Uterus (tissue), 4 donors: ENCODE measurements around the gene H6PD. TPM values are rescaled to one million over a fixed set of nuclear protein-coding genes. Genes with fewer than 3 reads are reported as not detected.

Experiments
- DNase-seq, 2 donors: peaks; one replicate each; pipeline ENCODE4 v3.0.0-alpha.2; 2019 to 2020
- H3K27ac ChIP-seq, 2 donors: fragments of 200-600 bp; sonication (generic); 1 replicate in 1 of 2; 2 replicates in 1 of 2; pipeline ENCODE4 v1.5.1; 2016 to 2018
- H3K27me3 ChIP-seq, 2 donors: fragments of 200-600 bp; sonication (generic); one replicate each; pipeline ENCODE4 v1.5.1; 2018 to 2019; ENCODE audit warnings: control low read depth in 1 of 2
- H3K36me3 ChIP-seq, 2 donors: fragments of 200-600 bp; sonication (generic); one replicate each; pipeline ENCODE4 v1.5.1; 2019; ENCODE audit warnings: control low read depth in 1 of 2
- H3K4me1 ChIP-seq, 2 donors: fragments of 200-600 bp; sonication (generic); one replicate each; pipeline ENCODE4 v1.5.1; 2018 to 2019; ENCODE audit warnings: control low read depth in 1 of 2
- H3K4me3 ChIP-seq, 2 donors: fragments of 200-600 bp; sonication (generic); 1 replicate in 1 of 2; 2 replicates in 1 of 2; pipeline ENCODE4 v1.5.1; 2018 to 2019; ENCODE audit warnings: mild to moderate bottlenecking in 1 of 2
- H3K9me3 ChIP-seq, 2 donors: fragments of 200-600 bp; sonication (generic); one replicate each; pipeline ENCODE4 v1.5.1; 2019; ENCODE audit warnings: control low read depth in 1 of 2
- CTCF ChIP-seq, 4 experiments: fragments of 200-600 bp in 2 of 4; fragments of 450-650 bp in 2 of 4; sonication (generic) in 2 of 4; IDR thresholded peaks; one replicate each; pipeline ENCODE4 v1.5.1; 2016 to 2019; ENCODE audit warnings: antibody characterized with exemption in 4 of 4, mild to moderate bottlenecking in 2 of 4, moderate library complexity in 1 of 4
- POLR2A ChIP-seq, 2 donors: fragments of 450-650 bp; IDR thresholded peaks; one replicate each; pipeline ENCODE4 v1.6.1; 2016; ENCODE audit warnings: antibody characterized with exemption in 2 of 2, mild to moderate bottlenecking in 1 of 2, moderate library complexity in 1 of 2
- intact Hi-C: fragments of 100-400 bp; cut with DNase I; formaldehyde crosslinking; loops from one replicate; pipeline ENCODE4 v1.15.1; 2023; ENCODE audit warnings: low total_unique reads
- total RNA-seq, 4 donors: library from RNA; depleted of rRNA in 3 of 4; stranded (reverse); fragments of >200 nt in 3 of 4; gene quantifications; one replicate each; pipeline versions ENCODE4 v1.1.0 to v1.2.4, GENCODE V29; 2014 to 2023
- donor health status: DM: yes; HTN: yes; CAD: no.

H6PD gene
- total RNA-seq, 4 donors from 2014 or later: 28.4 to 107 (median 49.7) TPM

GRCh38 chr1:9312168-9312720 is 77.7 kb downstream of the H6PD start:
- Histone ChIP-seq H3K4me1 (peaks cover 0 to 30% of the 10 kb centered on the region in 2 donors), H3K27ac (peak overlapping the region in 1 of 2 donors; percentile 68), H3K36me3 (no peaks in the 10 kb centered on the region), H3K4me3 (no peak overlapping the region), H3K9me3 (no peaks in the 10 kb centered on the region), H3K27me3 (no peaks in the 10 kb centered on the region)
- no peak for DNase-seq
- no peak for TF ChIP-seq POLR2A (IDR thresholded peaks at IDR 0.05)
- no peak for TF ChIP-seq CTCF (IDR thresholded peaks at IDR 0.05)
- intact Hi-C loops: no loop called here

- intact Hi-C loops: no loop called here
- peak overlapping the region; percentile 32 to 51 for H3K27ac ChIP-seq
- no peaks in the 10 kb centered on the region for H3K27me3 ChIP-seq
- DNase-seq: no peak
- no peak overlapping the region for H3K4me3 ChIP-seq
- H3K36me3 ChIP-seq: no peaks in the 10 kb centered on the region
- no peak for TF ChIP-seq CTCF (IDR thresholded peaks at IDR 0.05)
- TF ChIP-seq POLR2A (IDR thresholded peaks at IDR 0.05): no peak
- H3K4me1 ChIP-seq: peaks cover 0 to 42% of the 10 kb centered on the region in 2 donors
- H3K9me3 ChIP-seq: no peaks in the 10 kb centered on the region
Measured at GRCh38 chr1:9313576-9313975, 79.0 kb downstream of the H6PD start.

GRCh38 chr1:9314111-9314510 is 79.5 kb downstream of the H6PD start:
- DNase-seq: no peak
- no peak overlapping the region for H3K4me3 ChIP-seq
- peaks cover 0 to 44% of the 10 kb centered on the region in 2 donors for H3K4me1 ChIP-seq
- H3K9me3 ChIP-seq: no peaks in the 10 kb centered on the region
- peak overlapping the region; percentile 9 to 32 for H3K27ac ChIP-seq
- TF ChIP-seq POLR2A (IDR thresholded peaks at IDR 0.05) (no peak), CTCF (IDR thresholded peaks at IDR 0.05) (no peak)
- no peaks in the 10 kb centered on the region for H3K27me3 ChIP-seq
- H3K36me3 ChIP-seq: no peaks in the 10 kb centered on the region
- intact Hi-C loops: no loop called here

- Histone ChIP-seq H3K27me3 (no peaks in the 10 kb centered on the region), H3K4me1 (peaks cover 0 to 48% of the 10 kb centered on the region in 2 donors), H3K36me3 (no peaks in the 10 kb centered on the region), H3K4me3 (no peak overlapping the region), H3K9me3 (no peaks in the 10 kb centered on the region), H3K27ac (peak overlapping the region; percentile 9 to 32)
- no peak for DNase-seq
- intact Hi-C loops: no loop called here
- TF ChIP-seq CTCF (IDR thresholded peaks at IDR 0.05) (no peak), POLR2A (IDR thresholded peaks at IDR 0.05) (no peak)
Measured at GRCh38 chr1:9314711-9315379, 80.3 kb downstream of the H6PD start.

GRCh38 chr1:9315411-9316079 is 81.0 kb downstream of the H6PD start:
- no peaks in the 10 kb centered on the region for H3K27me3 ChIP-seq
- no peak for DNase-seq
- no peak for TF ChIP-seq POLR2A (IDR thresholded peaks at IDR 0.05)
- no peak for TF ChIP-seq CTCF (IDR thresholded peaks at IDR 0.05)
- no peaks in the 10 kb centered on the region for H3K36me3 ChIP-seq
- no peaks in the 10 kb centered on the region for H3K9me3 ChIP-seq
- intact Hi-C loops: no loop called here
- H3K4me1 ChIP-seq: peaks cover 0 to 55% of the 10 kb centered on the region in 2 donors
- peak overlapping the region; percentile 22 to 23 for H3K27ac ChIP-seq
- H3K4me3 ChIP-seq: no peak overlapping the region
